ENCODE data around the gene IL32. TPM values are rescaled to one million over a fixed set of nuclear protein-coding genes. Genes with fewer than 3 reads are reported as not detected.

The IL32 gene
- 52.0 and 53.5 TPM in 2 replicates for total RNA-seq

GRCh38 chr16:3065069-3065741 is at the start of gene IL32:
TSS of gene IL32 (plus strand) at chr16:3065640. CDS start at chr16:3065812, 172 bp downstream.
- DNase-seq (ENCODE audit: low read depth in 2 of 2), result peak; percentile 75 to 92

DNA sequence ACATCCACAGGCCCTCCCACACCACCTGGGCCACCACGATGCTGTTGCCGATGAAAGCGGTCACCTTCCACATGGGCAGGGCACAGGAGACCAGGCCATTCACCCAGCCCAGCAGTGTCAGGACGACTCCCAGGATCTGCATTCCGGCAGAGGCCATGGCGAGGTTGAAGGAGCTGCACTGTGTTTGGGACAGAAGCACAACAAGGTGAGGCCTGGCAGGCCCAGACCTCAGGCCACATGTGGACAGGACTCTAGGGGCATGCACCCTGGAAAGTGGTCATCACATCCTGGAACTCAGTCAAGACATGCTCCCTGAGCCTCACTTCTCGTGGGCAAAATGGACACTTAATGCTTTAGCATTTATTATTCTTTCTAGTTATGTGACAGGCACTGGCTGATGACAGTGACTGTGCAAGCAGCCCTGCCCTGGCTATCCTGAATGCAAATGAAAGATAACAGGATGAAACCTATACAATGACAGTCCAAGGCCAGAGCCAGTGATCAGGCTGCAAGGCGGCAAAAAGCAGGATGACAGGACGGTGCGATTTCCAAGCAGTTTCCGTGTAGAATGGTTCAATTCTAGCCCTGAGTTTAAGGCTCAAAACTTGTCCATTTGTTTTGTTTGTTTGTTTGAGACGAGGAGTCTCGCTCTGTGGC is 49.4 kb upstream of the IL32 start:
- no peak for DNase-seq (ENCODE audit: low read depth in 2 of 2)

DNA sequence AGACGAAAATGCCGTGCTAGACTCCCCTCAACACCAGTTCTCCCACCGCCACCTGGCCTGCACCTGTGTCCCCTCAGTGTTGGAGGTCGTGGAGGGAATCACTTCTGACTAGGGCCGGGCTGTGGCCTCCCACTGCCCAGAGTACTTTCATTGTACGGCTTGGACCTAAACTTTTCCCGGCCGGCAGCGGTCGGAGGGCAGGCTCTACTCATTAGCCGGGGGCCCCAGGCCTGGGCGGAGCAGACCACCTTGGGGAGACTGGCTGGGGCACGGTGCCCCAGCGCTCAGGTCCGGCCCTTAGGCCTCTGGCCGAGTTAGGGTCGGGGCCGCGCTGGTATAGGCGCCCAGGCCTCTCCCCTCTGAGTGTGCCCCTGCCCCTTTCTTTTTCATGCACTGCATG is 48.1 kb upstream of the IL32 start:
- DNase-seq (ENCODE audit: low read depth in 2 of 2), result no peak

- peak in 1 of 2 donors; percentile 31 for DNase-seq (ENCODE audit: low read depth in 2 of 2)
Measured at GRCh38 chr16:3017794-3018506, 47.5 kb upstream of the IL32 start, which contains the start of gene CLDN6. TSS of gene CLDN6 (minus strand) at chr16:3018183. CDS start at chr16:3016021, 2,162 bp downstream.

DNA sequence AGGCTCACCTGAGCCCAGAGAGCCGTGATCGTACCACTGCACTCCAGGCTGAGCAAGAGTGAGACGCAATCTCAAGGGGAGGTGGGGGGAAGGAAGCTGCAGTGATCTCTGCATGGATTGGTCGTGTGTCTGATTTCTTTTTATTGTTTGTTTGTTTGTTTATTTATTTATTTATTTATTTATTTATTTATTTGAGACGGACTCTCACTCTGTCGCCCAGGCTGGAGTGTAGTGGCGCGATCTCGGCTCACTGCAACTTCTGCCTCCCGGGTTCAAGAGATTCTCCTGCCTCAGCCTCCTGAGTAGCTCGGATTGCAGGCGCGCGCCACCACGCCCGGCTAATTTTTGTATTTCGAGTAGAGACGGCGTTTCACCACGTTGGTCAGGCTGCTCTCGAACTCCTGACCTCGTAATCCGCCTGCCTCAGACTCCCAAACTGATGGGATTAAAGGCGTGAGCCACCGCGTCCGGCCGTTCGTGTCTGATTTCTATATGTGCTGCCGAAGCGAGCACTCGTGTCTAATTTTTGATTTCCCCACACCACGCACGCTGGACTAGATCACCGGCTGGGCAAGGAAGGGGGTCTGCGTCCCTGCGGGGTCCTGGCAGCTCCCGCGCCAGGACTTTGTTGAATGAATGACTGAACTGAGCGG is 45.7 kb upstream of the IL32 start:
- no peak for DNase-seq (ENCODE audit: low read depth in 2 of 2)

GRCh38 chr16:3020247-3020603 is 45.2 kb upstream of the IL32 start, which contains the start of gene TNFRSF12A:
TSS of gene TNFRSF12A (plus strand) at chr16:3020368. CDS start at chr16:3020398, 30 bp downstream.
- peak in 1 of 2 donors; percentile 81 for DNase-seq (ENCODE audit: low read depth in 2 of 2)

- DNase-seq (ENCODE audit: low read depth in 2 of 2), result peak; percentile 40 to 92
Measured at GRCh38 chr16:3020604-3021448, 44.6 kb upstream of the IL32 start.

DNA sequence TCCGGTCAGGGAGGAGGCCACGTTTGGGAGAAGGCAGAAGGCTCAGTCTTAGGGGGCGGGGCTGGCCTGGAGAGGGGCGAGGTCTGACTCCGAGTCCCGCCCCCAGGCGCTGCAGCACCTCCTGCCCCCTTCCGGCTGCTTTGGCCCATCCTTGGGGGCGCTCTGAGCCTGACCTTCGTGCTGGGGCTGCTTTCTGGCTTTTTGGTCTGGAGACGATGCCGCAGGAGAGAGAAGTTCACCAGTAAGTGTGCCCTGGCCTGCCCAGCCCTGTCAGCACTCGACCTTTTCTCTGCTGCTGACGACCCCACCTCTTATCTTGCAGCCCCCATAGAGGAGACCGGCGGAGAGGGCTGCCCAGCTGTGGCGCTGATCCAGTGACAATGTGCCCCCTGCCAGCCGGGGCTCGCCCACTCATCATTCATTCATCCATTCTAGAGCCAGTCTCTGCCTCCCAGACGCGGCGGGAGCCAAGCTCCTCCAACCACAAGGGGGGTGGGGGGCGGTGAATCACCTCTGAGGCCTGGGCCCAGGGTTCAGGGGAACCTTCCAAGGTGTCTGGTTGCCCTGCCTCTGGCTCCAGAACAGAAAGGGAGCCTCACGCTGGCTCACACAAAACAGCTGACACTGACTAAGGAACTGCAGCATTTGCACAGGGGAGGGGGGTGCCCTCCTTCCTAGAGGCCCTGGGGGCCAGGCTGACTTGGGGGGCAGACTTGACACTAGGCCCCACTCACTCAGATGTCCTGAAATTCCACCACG is 43.8 kb upstream of the IL32 start:
- peak in 1 of 2 donors; percentile 67 for DNase-seq (ENCODE audit: low read depth in 2 of 2)

- DNase-seq (ENCODE audit: low read depth in 2 of 2), result peak; percentile 45 to 92
Measured at GRCh38 chr16:3022208-3022683, 43.2 kb upstream of the IL32 start.

- DNase-seq (ENCODE audit: low read depth in 2 of 2), result peak in 1 of 2 donors; percentile 22
Measured at GRCh38 chr16:3022684-3023414, 42.6 kb upstream of the IL32 start.

DNA sequence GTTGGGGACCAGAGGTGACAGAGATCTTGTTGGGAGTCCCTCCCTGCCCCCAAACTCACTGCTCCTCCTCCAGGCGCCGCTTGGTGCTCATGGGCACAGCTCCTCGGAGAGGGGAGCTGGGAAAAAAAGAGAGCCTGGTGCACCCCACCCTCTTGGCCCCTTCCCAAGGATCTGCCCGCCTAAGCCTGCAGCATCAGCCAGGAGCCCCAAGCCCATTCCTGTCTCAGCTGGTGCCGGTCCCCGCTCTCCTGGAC is 42.1 kb upstream of the IL32 start:
- no peak for DNase-seq (ENCODE audit: low read depth in 2 of 2)

- peak; percentile 97 to 99 for DNase-seq (ENCODE audit: low read depth in 2 of 2)
Measured at GRCh38 chr16:3023669-3024478, 41.6 kb upstream of the IL32 start, which contains the start of the genes HCFC1R1 and THOC6. TSS of gene HCFC1R1 (minus strand) at chr16:3023942. CDS start at chr16:3023941, 1 bp downstream. TSS of gene THOC6 (plus strand) at chr16:3024035. CDS start at chr16:3024327, 292 bp downstream.

- DNase-seq (ENCODE audit: low read depth in 2 of 2), result no peak
Measured at GRCh38 chr16:3025032-3026002, 40.1 kb upstream of the IL32 start.

GRCh38 chr16:3026003-3026378 is 39.4 kb upstream of the IL32 start:
- no peak for DNase-seq (ENCODE audit: low read depth in 2 of 2)

- no peak for DNase-seq (ENCODE audit: low read depth in 2 of 2)
Measured at GRCh38 chr16:3026609-3027488, 38.6 kb upstream of the IL32 start.

- DNase-seq (ENCODE audit: low read depth in 2 of 2), result no peak
Measured at GRCh38 chr16:3027489-3027795, 38.0 kb upstream of the IL32 start.

Measured in dermis microvascular lymphatic vessel endothelial cell (primary cell).